ENCODE measurements around the gene KIAA0319L. TPM values are rescaled to one million over a fixed set of nuclear protein-coding genes. Genes with fewer than 3 reads are reported as not detected.

Gene KIAA0319L
- total RNA-seq, 2 donors from 2014 or later = 58.6 to 88.8 TPM

- DNase-seq (ENCODE audit: low spot score) (no peak), ATAC-seq (peak in 1 of 2 donors; percentile 44)
- peaks cover 3 to 6% of the 10 kb centered on the region in 2 donors for H3K4me1 Mint-ChIP-seq (ENCODE audit: low read depth in 2 of 2)
- H3K36me3 Mint-ChIP-seq = peaks cover 29% of the 10 kb centered on the region
- no peak overlapping the region for H3K27ac Mint-ChIP-seq
- peaks cover 6% of the 10 kb centered on the region for H3K9me3 Mint-ChIP-seq
- H3K4me3 Mint-ChIP-seq = no peak overlapping the region
- H3K27me3 Mint-ChIP-seq = no peaks in the 10 kb centered on the region
These were observed 26.3 kb downstream of the KIAA0319L start for GRCh38 chr1:35530946-35531345.

- Mint-ChIP-seq H3K4me1 (ENCODE audit: low read depth in 2 of 2) (peaks cover 3 to 6% of the 10 kb centered on the region in 2 donors), H3K9me3 (peaks cover 6% of the 10 kb centered on the region), H3K36me3 (peaks cover 29% of the 10 kb centered on the region), H3K27me3 (no peaks in the 10 kb centered on the region), H3K4me3 (no peak overlapping the region), H3K27ac (no peak overlapping the region)
- DNase-seq (ENCODE audit: low spot score) = no peak
- no peak for ATAC-seq
These were observed 27.0 kb downstream of the KIAA0319L start for GRCh38 chr1:35530168-35530567.

GRCh38 chr1:35524106-35524505 lies 33.1 kb downstream of the KIAA0319L start:
- Mint-ChIP-seq H3K36me3 (peaks cover 17% of the 10 kb centered on the region), H3K27ac (no peak overlapping the region), H3K27me3 (no peaks in the 10 kb centered on the region), H3K4me1 (ENCODE audit: low read depth in 2 of 2) (peaks cover 9 to 15% of the 10 kb centered on the region in 2 donors), H3K9me3 (no peaks in the 10 kb centered on the region), H3K4me3 (no peak overlapping the region)
- ATAC-seq (no peak), DNase-seq (ENCODE audit: low spot score) (no peak)

- ATAC-seq (no peak), DNase-seq (ENCODE audit: low spot score) (no peak)
- Mint-ChIP-seq H3K9me3 (peaks cover 14% of the 10 kb centered on the region), H3K27me3 (no peaks in the 10 kb centered on the region), H3K4me3 (no peak overlapping the region), H3K4me1 (ENCODE audit: low read depth in 2 of 2) (peaks cover 17 to 21% of the 10 kb centered on the region in 2 donors), H3K36me3 (peaks cover 35% of the 10 kb centered on the region), H3K27ac (no peak overlapping the region)
These were observed 37.8 kb downstream of the KIAA0319L start for GRCh38 chr1:35519432-35519831.

GRCh38 chr1:35518183-35518582 lies 39.0 kb downstream of the KIAA0319L start:
- Mint-ChIP-seq H3K36me3 (peaks cover 32% of the 10 kb centered on the region), H3K9me3 (peaks cover 14% of the 10 kb centered on the region), H3K27me3 (no peaks in the 10 kb centered on the region), H3K4me3 (no peak overlapping the region), H3K27ac (no peak overlapping the region), H3K4me1 (ENCODE audit: low read depth in 2 of 2) (peaks cover 13 to 20% of the 10 kb centered on the region in 2 donors)
- ATAC-seq = no peak
- DNase-seq (ENCODE audit: low spot score) = no peak

GRCh38 chr1:35511305-35511704 lies 45.9 kb downstream of the KIAA0319L start:
- peaks cover 10% of the 10 kb centered on the region for H3K9me3 Mint-ChIP-seq
- H3K4me1 Mint-ChIP-seq (ENCODE audit: low read depth in 2 of 2) = peaks cover 33 to 43% of the 10 kb centered on the region in 2 donors
- DNase-seq (ENCODE audit: low spot score) (no peak), ATAC-seq (no peak)
- no peak overlapping the region for H3K27ac Mint-ChIP-seq
- H3K27me3 Mint-ChIP-seq = no peaks in the 10 kb centered on the region
- H3K4me3 Mint-ChIP-seq = no peak overlapping the region
- H3K36me3 Mint-ChIP-seq = peaks cover 12% of the 10 kb centered on the region

GRCh38 chr1:35509558-35509957 lies 47.6 kb downstream of the KIAA0319L start:
- peaks cover 44 to 47% of the 10 kb centered on the region in 2 donors for H3K4me1 Mint-ChIP-seq (ENCODE audit: low read depth in 2 of 2)
- H3K27ac Mint-ChIP-seq = peak overlapping the region in 1 of 2 donors; percentile 28
- ATAC-seq = no peak
- no peaks in the 10 kb centered on the region for H3K27me3 Mint-ChIP-seq
- no peaks in the 10 kb centered on the region for H3K9me3 Mint-ChIP-seq
- H3K36me3 Mint-ChIP-seq = no peaks in the 10 kb centered on the region
- DNase-seq (ENCODE audit: low spot score) = no peak
- H3K4me3 Mint-ChIP-seq = no peak overlapping the region

GRCh38 chr1:35507947-35508346 lies 49.3 kb downstream of the KIAA0319L start:
- ATAC-seq (no peak), DNase-seq (ENCODE audit: low spot score) (no peak)
- Mint-ChIP-seq H3K36me3 (no peaks in the 10 kb centered on the region), H3K27me3 (no peaks in the 10 kb centered on the region), H3K9me3 (no peaks in the 10 kb centered on the region), H3K27ac (peak overlapping the region in 1 of 2 donors; percentile 31), H3K4me3 (no peak overlapping the region), H3K4me1 (ENCODE audit: low read depth in 2 of 2) (peaks cover 44 to 46% of the 10 kb centered on the region in 2 donors)

- H3K4me1 Mint-ChIP-seq (ENCODE audit: low read depth in 2 of 2) = peaks cover 47 to 52% of the 10 kb centered on the region in 2 donors
- ATAC-seq (no peak), DNase-seq (ENCODE audit: low spot score) (no peak)
- H3K9me3 Mint-ChIP-seq = no peaks in the 10 kb centered on the region
- H3K36me3 Mint-ChIP-seq = no peaks in the 10 kb centered on the region
- peak overlapping the region; percentile 77 to 86 for H3K27ac Mint-ChIP-seq
- peak overlapping the region; percentile 43 for H3K4me3 Mint-ChIP-seq
- H3K27me3 Mint-ChIP-seq = no peaks in the 10 kb centered on the region
These were observed 50.0 kb downstream of the KIAA0319L start for GRCh38 chr1:35506960-35507912.

- H3K9me3 Mint-ChIP-seq = no peaks in the 10 kb centered on the region
- peak overlapping the region; percentile 77 to 86 for H3K27ac Mint-ChIP-seq
- no peaks in the 10 kb centered on the region for H3K27me3 Mint-ChIP-seq
- H3K4me3 Mint-ChIP-seq = peak overlapping the region; percentile 43
- H3K4me1 Mint-ChIP-seq (ENCODE audit: low read depth in 2 of 2) = peaks cover 49 to 56% of the 10 kb centered on the region in 2 donors
- ATAC-seq (peak; percentile 93 to 96), DNase-seq (ENCODE audit: low spot score) (peak; percentile 63)
- H3K36me3 Mint-ChIP-seq = no peaks in the 10 kb centered on the region
These were observed 51.0 kb downstream of the KIAA0319L start for GRCh38 chr1:35505911-35506798.

GRCh38 chr1:35502242-35502641 lies 55.0 kb downstream of the KIAA0319L start:
- Mint-ChIP-seq H3K4me3 (no peak overlapping the region), H3K4me1 (ENCODE audit: low read depth in 2 of 2) (peaks cover 45 to 49% of the 10 kb centered on the region in 2 donors), H3K9me3 (no peaks in the 10 kb centered on the region), H3K27ac (peak overlapping the region in 1 of 2 donors; percentile 2), H3K36me3 (no peaks in the 10 kb centered on the region), H3K27me3 (no peaks in the 10 kb centered on the region)
- no peak for ATAC-seq
- DNase-seq (ENCODE audit: low spot score) = no peak

- H3K4me1 Mint-ChIP-seq (ENCODE audit: low read depth in 2 of 2) = peaks cover 28 to 31% of the 10 kb centered on the region in 2 donors
- no peaks in the 10 kb centered on the region for H3K9me3 Mint-ChIP-seq
- H3K4me3 Mint-ChIP-seq = no peak overlapping the region
- no peak overlapping the region for H3K27ac Mint-ChIP-seq
- H3K27me3 Mint-ChIP-seq = no peaks in the 10 kb centered on the region
- DNase-seq (ENCODE audit: low spot score) (no peak), ATAC-seq (no peak)
- no peaks in the 10 kb centered on the region for H3K36me3 Mint-ChIP-seq
These were observed 56.8 kb downstream of the KIAA0319L start for GRCh38 chr1:35500439-35500838.

- ATAC-seq (no peak), DNase-seq (ENCODE audit: low spot score) (no peak)
- Mint-ChIP-seq H3K9me3 (no peaks in the 10 kb centered on the region), H3K27me3 (no peaks in the 10 kb centered on the region), H3K36me3 (no peaks in the 10 kb centered on the region), H3K27ac (no peak overlapping the region), H3K4me3 (no peak overlapping the region), H3K4me1 (ENCODE audit: low read depth in 2 of 2) (peaks cover 24 to 25% of the 10 kb centered on the region in 2 donors)
These were observed 57.5 kb downstream of the KIAA0319L start for GRCh38 chr1:35499652-35500176.
